Measurements from ENCODE around the gene STAM. TPM values are rescaled to one million over a fixed set of nuclear protein-coding genes. Genes with fewer than 3 reads are reported as not detected.

The STAM gene
- total RNA-seq (2022; extraction: Qiagen RNA extraction): 24.4 to 32.2 TPM (median 26.7 TPM) in 5 replicates

DNA sequence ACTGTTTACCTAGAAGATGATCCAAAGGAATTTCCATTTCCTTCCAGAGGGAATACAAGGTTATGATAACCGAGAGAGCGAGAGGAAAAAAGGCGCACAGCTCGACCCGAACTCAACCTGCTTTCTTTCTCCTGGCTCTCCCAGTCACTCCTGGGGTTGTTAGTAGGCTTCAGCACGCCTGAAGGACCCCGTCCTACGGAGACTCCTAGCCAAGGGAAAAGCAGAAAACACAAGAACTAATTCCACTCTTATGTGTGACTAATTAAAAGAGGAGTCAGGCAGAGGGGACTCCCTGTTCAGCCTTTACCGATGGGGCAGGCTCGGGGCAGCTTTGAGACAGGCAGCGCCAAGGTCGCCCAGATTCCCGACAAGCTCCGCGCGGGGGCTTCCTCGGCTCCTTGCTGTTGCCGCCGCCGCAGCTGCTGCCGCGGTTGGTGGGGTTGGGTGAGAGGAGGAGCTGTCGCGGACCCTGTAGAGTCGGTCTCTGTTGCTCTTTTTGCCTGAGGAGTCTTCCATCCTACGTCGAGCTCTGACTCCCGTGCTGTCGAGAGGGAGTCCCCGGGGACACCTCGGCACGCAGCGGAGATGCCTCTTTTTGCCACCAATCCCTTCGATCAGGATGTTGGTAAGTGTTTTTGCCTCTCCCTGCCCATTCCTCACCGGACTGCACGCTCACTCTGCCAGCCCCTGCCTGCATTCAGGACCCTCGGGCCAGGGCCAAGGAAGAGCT, at the start of gene STAM:
TSS of gene STAM (plus strand) at position 397 of the 730 bp plus-strand sequence. CDS start at position 586, 189 bp downstream.

DNA sequence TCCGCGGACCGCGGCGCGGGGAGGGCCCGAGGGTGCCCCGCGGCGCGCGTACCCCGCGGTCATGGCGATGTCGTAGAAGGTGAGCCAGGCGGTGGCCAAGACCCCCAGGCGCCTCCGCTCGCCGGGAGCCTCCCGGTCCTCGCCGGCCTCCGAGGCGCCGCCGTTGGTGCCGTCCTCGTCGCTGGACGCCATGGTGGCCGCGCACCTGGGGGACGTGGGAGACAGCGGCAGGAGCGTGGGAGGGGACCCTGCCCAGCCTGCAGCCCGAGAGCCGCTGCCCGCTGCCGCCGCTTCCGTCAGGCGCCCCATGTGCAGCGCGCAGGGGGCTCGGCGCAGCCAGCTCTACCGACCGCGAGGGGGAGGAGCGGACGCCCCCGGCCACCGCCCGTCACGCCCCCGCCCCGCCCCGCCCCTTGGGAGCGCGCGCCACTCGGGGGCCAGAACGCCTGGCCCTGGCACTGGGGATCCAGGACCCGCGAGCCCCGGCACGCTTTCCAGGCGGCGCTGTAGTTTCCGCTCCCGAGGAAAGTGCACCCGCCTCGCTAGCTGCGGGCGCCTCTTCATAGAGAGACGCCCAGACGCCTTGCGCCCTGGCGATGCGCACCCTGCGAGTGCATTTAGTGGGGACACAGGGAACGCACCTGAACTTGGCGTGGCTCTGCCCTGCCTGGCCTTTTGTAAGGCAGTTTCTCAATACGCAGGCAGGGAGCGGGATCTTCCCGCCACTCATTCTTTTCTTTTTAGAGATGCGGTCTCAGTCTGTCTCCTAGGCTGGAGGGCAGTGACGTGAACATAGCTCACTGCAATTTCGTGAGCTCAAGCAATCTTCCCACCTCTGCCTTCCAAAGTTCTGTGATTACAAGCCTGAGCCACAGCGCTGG, 26.7 kb upstream of the STAM start, which contains the start of gene HACD1:
TSS of gene HACD1 (minus strand) at position 344 of the 881 bp plus-strand sequence. CDS start at position 309, 35 bp downstream.

DNA sequence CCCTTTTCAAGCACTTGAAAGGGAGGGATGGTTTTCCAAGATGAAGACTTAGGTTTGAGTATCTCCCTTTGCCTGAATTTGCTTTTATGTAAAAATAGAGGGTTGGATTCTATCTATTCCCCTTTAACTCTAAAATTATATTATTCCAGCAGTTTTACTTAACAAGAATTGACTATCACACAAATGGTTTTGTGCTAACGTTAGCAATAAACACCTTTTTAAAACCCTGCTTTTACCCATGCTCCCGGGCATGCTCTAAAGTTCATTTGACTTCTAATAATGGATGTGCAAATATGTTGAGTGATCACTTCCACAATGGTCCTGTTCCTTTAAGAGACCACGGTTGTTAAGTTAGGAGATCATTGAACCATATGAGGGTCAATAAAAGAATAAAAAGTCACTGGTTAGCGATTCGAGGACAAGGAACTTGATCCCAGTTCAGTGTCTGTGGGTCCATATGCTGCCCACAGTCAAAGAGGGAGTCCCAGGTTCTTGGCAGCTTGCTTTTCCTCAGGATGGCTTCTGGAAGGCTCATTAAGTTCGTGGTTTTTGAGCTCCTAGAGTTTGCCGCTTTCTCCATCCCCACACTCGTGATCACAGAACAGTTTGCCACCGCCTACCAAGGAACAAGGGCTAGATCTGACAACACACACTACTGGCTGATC, 108.0 kb downstream of the STAM start, which contains the start of gene TMEM236:
TSS of gene TMEM236 (plus strand) at position 421 of the 665 bp plus-strand sequence. CDS start at position 516, 95 bp downstream.

Other genes starting within 250 kb of the STAM start
- gene ST8SIA6, start 189.6 kb upstream of the STAM start, total RNA-seq (2022; extraction: Qiagen RNA extraction): 0.03 to 0.08 TPM (median 0.04 TPM) in 3 of 5 replicates, not detected in the others
- gene HACD1, start 26.8 kb upstream of the STAM start, total RNA-seq (2022; extraction: Qiagen RNA extraction): 37.5 to 64.4 TPM (median 60.7 TPM) in 5 replicates
- gene TMEM236, start 108.0 kb downstream of the STAM start, total RNA-seq (2022; extraction: Qiagen RNA extraction): 0.05 to 0.13 TPM (median 0.08 TPM) in 5 replicates
- gene MRC1, start 165.2 kb downstream of the STAM start, total RNA-seq (2022; extraction: Qiagen RNA extraction): 0.01 to 0.05 TPM (median 0.02 TPM) in 5 replicates

Data from A549 treated with CORT108297 at 1 μM for 4 hours (cell line).